Neural crest cell (in vitro differentiated cells): ENCODE data around the gene TSPO. TPM values are rescaled to one million over a fixed set of nuclear protein-coding genes. Genes with fewer than 3 reads are reported as not detected.

ENCODE experiments used
- DNase-seq: peaks from one replicate; pipeline ENCODE4 v3.0.0; 2021; ENCODE audit warnings: low read depth, mixed read lengths, low spot score
- H3K27ac Mint-ChIP-seq: one replicate; pipeline ENCODE4 v1.8.0; 2021; ENCODE audit warnings: mild to moderate bottlenecking, mixed read lengths; ENCODE audit not compliant: unreplicated experiment
- H3K27me3 Mint-ChIP-seq: 2 replicates; pipeline ENCODE4 v1.8.0; 2021; ENCODE audit warnings: low read depth, mild to moderate bottlenecking, mixed read lengths
- H3K36me3 Mint-ChIP-seq: 2 replicates; pipeline ENCODE4 v1.8.0; 2021; ENCODE audit warnings: low read depth, mild to moderate bottlenecking, mixed read lengths
- H3K4me1 Mint-ChIP-seq: 2 replicates; pipeline ENCODE4 v1.8.0; 2021; ENCODE audit warnings: mixed read lengths
- H3K4me3 Mint-ChIP-seq: one replicate; pipeline ENCODE4 v1.8.0; 2021; ENCODE audit warnings: mild to moderate bottlenecking, mixed read lengths
- H3K9me3 Mint-ChIP-seq: 2 replicates; pipeline ENCODE4 v1.8.0; 2021; ENCODE audit warnings: mixed read lengths
- CTCF ChIP-seq: fragments of 200-600 bp; sonication (generic); conservative IDR thresholded peaks from 2 replicates; pipeline ENCODE4 v1.5.0; 2021; ENCODE audit warnings: antibody characterized with exemption, mild to moderate bottlenecking
- total RNA-seq: library from RNA; stranded (reverse); gene quantifications from 2 replicates; pipeline ENCODE4 v1.2.1, GENCODE V29; 2021

The TSPO gene
- total RNA-seq, 1 donor from 2014 or later, result 12.3 TPM

- H3K9me3 Mint-ChIP-seq, result no peaks in the 10 kb centered on the region
- H3K36me3 Mint-ChIP-seq, result no peaks in the 10 kb centered on the region
- H3K4me1 Mint-ChIP-seq, result peaks cover 21% of the 10 kb centered on the region
- H3K4me3 Mint-ChIP-seq, result peak within 1 kb of the TSS; percentile 84
- H3K27ac Mint-ChIP-seq, result no peak within 1 kb of the TSS
- DNase-seq, result peak; percentile 27
- H3K27me3 Mint-ChIP-seq, result peaks cover 64% of the 10 kb centered on the region
- TF ChIP-seq CTCF, result peak; percentile 45
Measured at GRCh38 chr22:43110444-43110926, 40.9 kb upstream of the TSPO start, which contains the start of gene BIK. Gene BIK (plus strand): TSS chr22:43110750. CDS start chr22:43124023, 13,273 bp downstream.

GRCh38 chr22:43110927-43111623, 40.3 kb upstream of the TSPO start:
- H3K27ac Mint-ChIP-seq, result no peak overlapping the region
- TF ChIP-seq CTCF, result no peak
- no peaks in the 10 kb centered on the region for H3K9me3 Mint-ChIP-seq
- H3K4me1 Mint-ChIP-seq, result peaks cover 21% of the 10 kb centered on the region
- H3K36me3 Mint-ChIP-seq, result no peaks in the 10 kb centered on the region
- DNase-seq, result no peak
- peak overlapping the region; percentile 84 for H3K4me3 Mint-ChIP-seq
- H3K27me3 Mint-ChIP-seq, result peaks cover 64% of the 10 kb centered on the region

GRCh38 chr22:43113526-43114251, 37.7 kb upstream of the TSPO start:
- no peaks in the 10 kb centered on the region for H3K36me3 Mint-ChIP-seq
- TF ChIP-seq CTCF, result no peak
- peaks cover 20% of the 10 kb centered on the region for H3K4me1 Mint-ChIP-seq
- H3K27me3 Mint-ChIP-seq, result peaks cover 56% of the 10 kb centered on the region
- peak overlapping the region; percentile 19 for H3K4me3 Mint-ChIP-seq
- H3K27ac Mint-ChIP-seq, result no peak overlapping the region
- DNase-seq, result no peak
- no peaks in the 10 kb centered on the region for H3K9me3 Mint-ChIP-seq

- Mint-ChIP-seq H3K27me3 (peaks cover 46% of the 10 kb centered on the region), H3K27ac (no peak overlapping the region), H3K9me3 (no peaks in the 10 kb centered on the region), H3K36me3 (no peaks in the 10 kb centered on the region), H3K4me3 (no peak overlapping the region), H3K4me1 (peaks cover 20% of the 10 kb centered on the region)
- DNase-seq, result no peak
- no peak for TF ChIP-seq CTCF
Measured at GRCh38 chr22:43114958-43115357, 36.4 kb upstream of the TSPO start.

- no peak for TF ChIP-seq CTCF
Measured at GRCh38 chr22:43116932-43117331, 34.4 kb upstream of the TSPO start.

More at GRCh38 chr22:43116932-43117331, 34.4 kb upstream of the TSPO start:
- no peak overlapping the region for H3K4me3 Mint-ChIP-seq
- peaks cover 11% of the 10 kb centered on the region for H3K4me1 Mint-ChIP-seq
- H3K9me3 Mint-ChIP-seq, result no peaks in the 10 kb centered on the region
- H3K27ac Mint-ChIP-seq, result no peak overlapping the region
- H3K36me3 Mint-ChIP-seq, result no peaks in the 10 kb centered on the region
- H3K27me3 Mint-ChIP-seq, result peaks cover 32% of the 10 kb centered on the region
- DNase-seq, result no peak
